GM12865 (cell line): ENCODE data around the gene C8G.

Experiments used
- DNase-seq: peaks from one replicate; pipeline ENCODE4 v3.0.0; 2010; ENCODE audit warnings: low read depth
- H3K4me3 ChIP-seq: 2 replicates; pipeline ENCODE4 v1.5.1; 2011; ENCODE audit warnings: mild to moderate bottlenecking, low read depth, low read length, control low read depth
- TF ChIP-seq, protein P1 (sequence below): IDR thresholded peaks from 2 replicates; pipeline ENCODE4 v1.5.1; 2011; ENCODE audit warnings: low read length, control low read depth, low read depth, inconsistent platforms; ENCODE audit not compliant: insufficient read depth; ENCODE audit errors: missing control alignments

The C8G gene

DNA sequence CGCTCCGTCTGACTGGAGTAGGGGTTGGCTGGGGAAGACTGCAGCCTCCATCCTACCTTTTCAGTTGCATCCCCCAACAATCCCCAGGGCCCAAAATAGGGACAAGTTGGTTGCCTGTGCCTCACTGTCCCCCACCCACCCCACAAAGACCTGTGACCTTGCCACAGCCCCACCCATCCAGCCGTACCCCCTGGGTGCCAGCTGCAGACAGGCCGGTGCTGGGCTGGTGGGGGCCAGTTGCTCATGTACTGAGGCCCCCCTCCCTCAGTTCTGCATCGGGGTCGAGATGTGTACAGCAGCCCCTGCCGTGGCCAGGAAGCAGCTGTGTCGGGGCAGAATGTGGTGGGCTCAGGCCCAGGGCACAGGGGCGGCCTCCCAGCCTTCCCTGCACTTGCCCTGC is 38.1 kb downstream of the C8G start:
- H3K4me3 ChIP-seq = no peak overlapping the region
- no peak for DNase-seq
- TF ChIP-seq, protein P1, sequence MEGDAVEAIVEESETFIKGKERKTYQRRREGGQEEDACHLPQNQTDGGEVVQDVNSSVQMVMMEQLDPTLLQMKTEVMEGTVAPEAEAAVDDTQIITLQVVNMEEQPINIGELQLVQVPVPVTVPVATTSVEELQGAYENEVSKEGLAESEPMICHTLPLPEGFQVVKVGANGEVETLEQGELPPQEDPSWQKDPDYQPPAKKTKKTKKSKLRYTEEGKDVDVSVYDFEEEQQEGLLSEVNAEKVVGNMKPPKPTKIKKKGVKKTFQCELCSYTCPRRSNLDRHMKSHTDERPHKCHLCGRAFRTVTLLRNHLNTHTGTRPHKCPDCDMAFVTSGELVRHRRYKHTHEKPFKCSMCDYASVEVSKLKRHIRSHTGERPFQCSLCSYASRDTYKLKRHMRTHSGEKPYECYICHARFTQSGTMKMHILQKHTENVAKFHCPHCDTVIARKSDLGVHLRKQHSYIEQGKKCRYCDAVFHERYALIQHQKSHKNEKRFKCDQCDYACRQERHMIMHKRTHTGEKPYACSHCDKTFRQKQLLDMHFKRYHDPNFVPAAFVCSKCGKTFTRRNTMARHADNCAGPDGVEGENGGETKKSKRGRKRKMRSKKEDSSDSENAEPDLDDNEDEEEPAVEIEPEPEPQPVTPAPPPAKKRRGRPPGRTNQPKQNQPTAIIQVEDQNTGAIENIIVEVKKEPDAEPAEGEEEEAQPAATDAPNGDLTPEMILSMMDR = no peak

DNA sequence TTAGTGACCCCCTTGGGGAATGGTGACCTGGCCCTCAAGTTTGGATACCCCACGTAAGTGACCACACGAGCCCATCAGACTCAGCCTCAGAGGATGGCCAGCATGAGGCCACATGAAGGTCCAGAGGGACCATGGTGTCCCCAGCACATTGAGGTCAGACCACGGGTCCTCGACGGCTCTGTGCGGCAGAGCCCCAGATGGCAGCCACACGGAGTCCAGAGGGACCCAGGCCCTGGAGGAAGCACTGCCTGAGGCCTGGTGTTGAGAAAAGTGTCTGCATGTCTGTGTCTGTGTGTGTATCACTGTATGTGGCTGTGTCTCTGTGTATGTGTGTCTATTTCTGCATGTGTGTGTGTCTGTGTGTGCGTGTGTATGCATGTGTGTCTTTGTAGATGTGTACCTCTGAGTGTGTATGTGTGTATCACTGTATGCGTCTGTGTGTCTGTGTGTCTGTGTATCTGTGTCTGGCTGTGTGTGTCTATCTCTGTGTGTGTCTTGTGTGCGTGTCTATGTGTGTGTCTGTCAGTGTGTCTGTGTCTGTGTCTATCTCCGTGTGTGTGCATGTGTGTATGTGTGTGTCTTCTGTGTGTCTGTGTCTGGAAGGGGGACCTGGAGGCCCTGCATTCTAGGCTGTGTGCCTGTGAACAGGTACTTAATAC is 38.7 kb downstream of the C8G start:
- H3K4me3 ChIP-seq = no peak overlapping the region
- TF ChIP-seq, protein P1 = no peak
- no peak for DNase-seq

DNA sequence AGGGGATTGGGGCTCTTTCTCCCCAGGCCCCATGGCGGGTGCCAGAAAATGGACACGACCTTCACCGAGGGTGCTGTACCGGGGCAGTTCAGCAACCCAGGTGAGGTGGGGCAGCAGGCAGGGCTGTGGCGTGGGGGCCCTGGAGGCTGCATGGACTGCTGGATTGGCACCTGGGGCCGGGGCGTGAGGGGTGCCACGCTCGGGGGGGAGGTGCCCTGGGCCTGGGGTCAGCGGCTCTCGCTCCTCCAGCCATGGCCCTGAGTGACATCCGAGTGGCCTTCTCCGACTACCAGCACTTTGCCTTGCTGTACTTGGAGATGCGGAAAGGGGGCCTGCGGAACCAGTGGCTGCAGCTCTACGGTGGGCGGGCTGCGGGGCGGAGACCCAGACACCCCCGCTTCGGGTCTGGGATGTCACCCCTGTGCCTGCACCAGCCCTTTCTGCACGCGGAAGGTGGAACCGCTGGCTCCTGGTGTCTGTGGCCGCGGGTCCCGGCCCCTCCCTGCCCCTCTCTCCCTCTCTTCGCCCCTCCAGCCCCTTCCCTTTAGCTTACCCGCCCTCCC is 39.5 kb downstream of the C8G start:
- H3K4me3 ChIP-seq = no peak overlapping the region
- TF ChIP-seq, protein P1 = no peak
- no peak for DNase-seq

DNA sequence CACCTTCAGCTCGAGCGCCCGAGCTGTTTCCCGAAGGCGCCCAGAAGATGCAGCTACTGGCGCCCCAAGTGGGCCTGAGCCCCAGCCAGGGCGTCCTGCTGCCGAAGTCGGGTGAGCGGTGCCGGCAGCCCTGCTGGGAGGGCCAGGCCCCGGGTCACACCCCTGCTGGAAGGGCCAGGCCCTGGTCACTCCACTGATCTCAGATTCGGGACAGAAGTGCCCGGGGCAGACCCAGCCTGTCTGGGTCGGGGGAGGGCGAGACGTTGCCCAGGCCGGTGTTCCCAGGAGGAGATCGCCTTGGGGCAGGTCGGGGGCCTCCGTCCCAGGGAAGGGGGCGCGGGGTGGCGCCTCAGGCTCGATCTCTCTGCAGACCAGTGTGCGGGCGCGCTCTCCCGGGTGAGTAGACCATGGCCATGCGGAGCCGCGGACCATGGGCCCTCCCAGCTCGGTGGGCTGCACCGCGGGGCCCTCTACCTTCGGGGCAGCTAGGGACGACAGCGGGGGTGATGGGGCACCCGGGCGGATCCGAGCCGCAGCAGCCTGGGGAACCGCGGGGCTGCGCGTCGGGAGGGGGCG is 40.1 kb downstream of the C8G start:
- no peak overlapping the region for H3K4me3 ChIP-seq
- DNase-seq = no peak
- TF ChIP-seq, protein P1 = no peak

DNA sequence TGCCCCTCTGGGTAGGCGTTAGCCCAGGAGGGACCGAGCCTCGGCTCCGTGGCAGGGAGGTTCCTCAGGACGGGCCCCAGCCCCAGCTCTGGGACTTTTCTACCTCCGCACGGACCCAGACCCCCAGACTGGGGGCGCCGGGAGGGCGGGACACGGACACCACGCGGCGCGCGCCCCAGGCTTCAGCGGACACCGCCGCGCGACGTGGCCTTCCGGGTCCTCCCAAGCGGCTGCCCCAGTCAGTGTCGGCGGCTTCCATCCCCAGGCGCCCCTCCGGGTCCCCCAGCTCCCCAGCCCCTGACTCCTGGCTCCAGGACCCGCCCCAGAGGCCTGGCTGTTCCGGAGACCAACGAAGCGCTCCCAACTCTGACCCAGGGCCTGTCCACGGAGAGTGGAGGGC is 40.8 kb downstream of the C8G start:
- DNase-seq = no peak
- no peak overlapping the region for H3K4me3 ChIP-seq
- TF ChIP-seq, protein P1 = no peak

DNA sequence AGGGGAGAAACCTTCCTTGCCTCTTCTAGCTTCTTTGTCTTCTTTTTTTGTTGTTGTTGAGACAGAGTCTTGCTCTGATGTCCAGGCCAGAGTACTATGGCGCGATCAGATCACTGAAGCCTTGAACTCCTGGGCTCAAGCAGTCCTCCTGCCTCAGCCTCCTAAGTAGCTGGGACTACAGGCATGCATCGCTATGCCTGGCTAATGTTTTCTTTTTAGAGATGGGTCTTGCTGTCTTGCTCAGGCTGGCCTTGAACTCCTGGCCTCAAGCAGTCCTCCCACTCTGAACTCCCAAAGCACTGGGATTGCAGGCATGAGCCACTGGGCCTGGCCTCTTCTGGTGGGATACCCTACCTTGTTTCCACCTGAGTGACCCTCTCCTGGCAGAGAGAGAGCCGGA is 43.8 kb downstream of the C8G start:
- TF ChIP-seq, protein P1 = no peak
- no peak overlapping the region for H3K4me3 ChIP-seq
- no peak for DNase-seq
